SK-N-SH (cell line): ENCODE results near the gene KRTAP29-1. TPM values are rescaled to one million over a fixed set of nuclear protein-coding genes. Genes with fewer than 3 reads are reported as not detected.
"Not testable (repeated sequence)": the region's sequence is repeated elsewhere in the genome, so short reads cannot be mapped to it uniquely, and the experiment has no call there.

Source experiments
- CTCF ChIA-PET: fragments of 300-600, 350-600 bp; formaldehyde crosslinking; extraction: SDS; loops from one replicate; lab custom pipeline; 2021; lab: Yijun Ruan, JAX
- POLR2A ChIA-PET: fragments of 350-600 bp; sonication (Branson Sonifier 250); formaldehyde crosslinking; extraction: SDS; loops from one replicate; lab custom pipeline; 2020; ENCODE audit warnings: antibody characterized with exemption, inconsistent platforms; lab: Yijun Ruan, JAX
- DNase-seq: peaks from one replicate; pipeline ENCODE4 v3.0.0; 2012
- H2AFZ ChIP-seq: fragments of 200-600 bp; sonication (generic); 2 replicates; pipeline ENCODE4 v1.8.1; 2016; ENCODE audit warnings: antibody characterized with exemption, mild to moderate bottlenecking, low read depth
- H3F3A ChIP-seq: fragments of 200-600 bp; sonication (generic); replicated peaks from 2 replicates; pipeline ENCODE3; 2016; ENCODE audit warnings: antibody characterized with exemption, mild to moderate bottlenecking; ENCODE audit not compliant: insufficient read depth
- H3K27ac ChIP-seq, 2 experiments: fragments of 200-500 bp in 1 of 2; fragments of 200-600 bp in 1 of 2; sonication (Bioruptor generic) in 1 of 2; sonication (generic), shearing (Covaris generic) in 1 of 2; 2 replicates each; pipeline versions ENCODE4 v1.5.1 to v1.6.1; 2014 to 2016; ENCODE audit warnings: low read depth in 2 of 2, inconsistent platforms in 1 of 2, low read length in 1 of 2, mild to moderate bottlenecking in 1 of 2, mixed read lengths in 1 of 2
- H3K27me3 ChIP-seq: fragments of 200-600 bp; sonication (generic), shearing (Covaris generic); 2 replicates; pipeline ENCODE4 v1.6.1; 2016; ENCODE audit warnings: mixed run types; ENCODE audit not compliant: insufficient read depth
- H3K36me3 ChIP-seq, 2 experiments: fragments of 200-500 bp in 1 of 2; fragments of 200-600 bp in 1 of 2; sonication (Bioruptor generic) in 1 of 2; sonication (generic) in 1 of 2; replicated peaks in 1 of 2; 2 replicates each; pipeline versions ENCODE3 to v1.5.1; 2014 to 2016; ENCODE audit warnings: low read length in 1 of 2, mild to moderate bottlenecking in 1 of 2; ENCODE audit not compliant: insufficient read depth in 2 of 2, control insufficient read depth in 1 of 2
- H3K4me1 ChIP-seq, 2 experiments: fragments of 200-500 bp in 1 of 2; fragments of 200-600 bp in 1 of 2; sonication (Bioruptor generic) in 1 of 2; sonication (generic), shearing (Covaris generic) in 1 of 2; 2 replicates each; pipeline versions ENCODE4 v1.5.1 to v1.6.1; 2014 to 2016; ENCODE audit warnings: low read depth in 1 of 2, low read length in 1 of 2, mixed run types in 1 of 2; ENCODE audit not compliant: insufficient read depth in 2 of 2, control insufficient read depth in 1 of 2
- H3K4me2 ChIP-seq: fragments of 200-600 bp; sonication (generic), shearing (Covaris generic); 2 replicates; pipeline ENCODE4 v1.6.1; 2017; ENCODE audit warnings: mixed run types
- H3K4me3 ChIP-seq, 2 experiments: fragments of 200-500 bp in 1 of 2; fragments of 200-600 bp in 1 of 2; sonication (Bioruptor generic) in 1 of 2; sonication (generic), shearing (Covaris generic) in 1 of 2; 2 replicates each; pipeline versions ENCODE4 v1.5.1 to v1.8.1; 2014 to 2016; ENCODE audit warnings: low read depth in 2 of 2, inconsistent platforms in 1 of 2, low read length in 1 of 2, mild to moderate bottlenecking in 1 of 2, mixed read lengths in 1 of 2, moderate library complexity in 1 of 2
- H3K79me2 ChIP-seq: fragments of 200-600 bp; sonication (generic); 2 replicates; pipeline ENCODE4 v1.8.1; 2017; ENCODE audit warnings: mild to moderate bottlenecking; ENCODE audit not compliant: insufficient read depth
- H3K9ac ChIP-seq: fragments of 200-600 bp; sonication (generic); 2 replicates; pipeline ENCODE4 v1.6.1; 2017; ENCODE audit warnings: mixed run types
- H3K9me2 ChIP-seq: fragments of 200-600 bp; sonication (generic); 2 replicates; pipeline ENCODE4 v1.6.1; 2017; ENCODE audit warnings: mixed run types
- H3K9me3 ChIP-seq: fragments of 200-600 bp; sonication (generic); 2 replicates; pipeline ENCODE4 v1.6.1; 2017; ENCODE audit warnings: mixed run types, mild to moderate bottlenecking, moderate library complexity
- H4K20me1 ChIP-seq: fragments of 200-600 bp; sonication (generic); 2 replicates; pipeline ENCODE4 v1.6.1; 2017; ENCODE audit warnings: mild to moderate bottlenecking, mixed run types; ENCODE audit not compliant: insufficient read depth
- CHD2 ChIP-seq: fragments of 150-350 bp; IDR thresholded peaks from 2 replicates; pipeline ENCODE4 v1.6.1; 2018; ENCODE audit warnings: low read length; ENCODE audit not compliant: partially characterized antibody
- FOSL2 ChIP-seq: IDR thresholded peaks from 2 replicates; pipeline ENCODE4 v1.4.0; 2012; ENCODE audit warnings: low read depth, mild to moderate bottlenecking, moderate library complexity, borderline replicate concordance
- GABPA ChIP-seq: IDR thresholded peaks from 2 replicates; pipeline ENCODE4 v1.4.0; 2012; ENCODE audit warnings: low read depth, mild to moderate bottlenecking
- RAD21 ChIP-seq: IDR thresholded peaks from 2 replicates; pipeline ENCODE4 v1.6.1; 2012; ENCODE audit warnings: mild to moderate bottlenecking, low read length
- RCOR1 ChIP-seq: fragments of 150-350 bp; IDR thresholded peaks from 2 replicates; pipeline ENCODE4 v1.6.1; 2017; ENCODE audit warnings: antibody characterized with exemption, low read length
- SIN3A ChIP-seq: IDR thresholded peaks from 2 replicates; pipeline ENCODE4 v1.6.1; 2012; ENCODE audit warnings: low read depth, mild to moderate bottlenecking, low read length, moderate library complexity, borderline replicate concordance
- SMC3 ChIP-seq: IDR thresholded peaks from 2 replicates; pipeline ENCODE4 v1.6.1; 2012; ENCODE audit warnings: low read depth, low read length, improper control_type of control experiment
- TCF12 ChIP-seq: IDR thresholded peaks from 2 replicates; pipeline ENCODE4 v1.4.0; 2012
- USF1 ChIP-seq: IDR thresholded peaks from 2 replicates; pipeline ENCODE4 v1.4.0; 2012; ENCODE audit warnings: low read depth, borderline replicate concordance
- YY1 ChIP-seq: IDR thresholded peaks from 2 replicates; pipeline ENCODE4 v1.4.0; 2012; ENCODE audit warnings: low read depth, mild to moderate bottlenecking
- WGBS: methylation state at CpG from one replicate; pipeline ENCODE4 v1.1.6; 2017; ENCODE audit warnings: low lambda C conversion rate; 5-methylcytosine and 5-hydroxymethylcytosine counted together
- polyA plus RNA-seq, 3 experiments: library from polyadenylated mRNA; depleted of rRNA; stranded (reverse); fragments of >200 nt; gene quantifications; 2 replicates each; pipeline ENCODE4 v1.2.3, GENCODE V29; 2012
- TF ChIP-seq, protein P1 (sequence below): fragments of 150-350 bp; IDR thresholded peaks from 2 replicates; pipeline ENCODE4 v1.6.1; 2016; ENCODE audit warnings: mild to moderate bottlenecking, low read depth, low read length
- TF ChIP-seq, protein P2 (sequence below): IDR thresholded peaks from 2 replicates; pipeline ENCODE4 v1.4.0; 2012; ENCODE audit warnings: low read depth, borderline replicate concordance
- TF ChIP-seq, protein P3 (sequence below): fragments of 150-350 bp; IDR thresholded peaks from 2 replicates; pipeline ENCODE4 v1.6.1; 2017; ENCODE audit warnings: antibody characterized with exemption, low read length, low read depth, borderline replicate concordance

Gene KRTAP29-1
- polyA plus RNA-seq, 1 of the 3 experiments (the other 2 are of a cell fraction), result not detected

GRCh38 chr17:41256291-41256685 is 46.4 kb downstream of the KRTAP29-1 start (continued):
- no peak for TF ChIP-seq YY1
- no peak for TF ChIP-seq USF1
- no peak for TF ChIP-seq SMC3
- TF ChIP-seq CHD2, result no peak
- no peak for TF ChIP-seq RCOR1
- TF ChIP-seq GABPA, result no peak
- no peak for TF ChIP-seq SIN3A
- TF ChIP-seq, protein P1, sequence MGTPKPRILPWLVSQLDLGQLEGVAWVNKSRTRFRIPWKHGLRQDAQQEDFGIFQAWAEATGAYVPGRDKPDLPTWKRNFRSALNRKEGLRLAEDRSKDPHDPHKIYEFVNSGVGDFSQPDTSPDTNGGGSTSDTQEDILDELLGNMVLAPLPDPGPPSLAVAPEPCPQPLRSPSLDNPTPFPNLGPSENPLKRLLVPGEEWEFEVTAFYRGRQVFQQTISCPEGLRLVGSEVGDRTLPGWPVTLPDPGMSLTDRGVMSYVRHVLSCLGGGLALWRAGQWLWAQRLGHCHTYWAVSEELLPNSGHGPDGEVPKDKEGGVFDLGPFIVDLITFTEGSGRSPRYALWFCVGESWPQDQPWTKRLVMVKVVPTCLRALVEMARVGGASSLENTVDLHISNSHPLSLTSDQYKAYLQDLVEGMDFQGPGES, result no peak
- TF ChIP-seq, all 33 proteins: peak for 0

- H2AFZ ChIP-seq, DNase-seq, H3K9me2 ChIP-seq, H3K79me2 ChIP-seq, H3K9me3 ChIP-seq, H3K4me2 ChIP-seq, H3K36me3 ChIP-seq, H3F3A ChIP-seq, H3K4me1 ChIP-seq, H3K4me3 ChIP-seq, H3K9ac ChIP-seq, H4K20me1 ChIP-seq, POLR2A ChIA-PET, H3K27ac ChIP-seq: not testable (repeated sequence)
- WGBS, result 0% methylated on average over 2 of the region's 5 CpGs
- peaks cover 23% of the 10 kb centered on the region for H3K27me3 ChIP-seq
- CTCF ChIA-PET, result interaction anchor here (0.7 to 1.4 kb wide), 2 partner anchors 21 to 407 kb away, joined by 3 to 4 read pairs; no protein-coding TSS in a partner anchor
Measured at GRCh38 chr17:41255381-41256290, 47.0 kb downstream of the KRTAP29-1 start, which contains the start of gene KRTAP9-9. Gene KRTAP9-9, plus strand, starts transcription at chr17:41255384.

DNA sequence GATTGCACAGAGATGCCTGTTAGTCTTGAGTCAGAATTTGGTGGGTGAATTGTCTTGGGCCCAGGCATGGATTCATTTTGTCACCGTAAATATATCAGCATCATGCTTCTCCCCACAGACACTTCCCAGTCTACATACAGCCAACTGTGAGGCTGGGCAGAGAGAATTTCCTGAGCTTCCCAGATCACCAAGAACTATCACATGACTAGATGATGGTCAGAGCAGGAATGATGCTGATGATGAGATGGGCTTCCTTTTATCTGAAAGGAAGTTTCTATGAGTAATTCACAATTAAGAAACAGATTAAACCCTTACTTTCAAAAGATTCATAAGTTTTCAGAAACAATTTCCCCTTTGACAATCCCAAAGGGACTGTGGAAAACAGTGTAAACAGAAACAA is 47.8 kb downstream of the KRTAP29-1 start:
- no peaks in the 10 kb centered on the region for H3K9me3 ChIP-seq
- TF ChIP-seq FOSL2 (no peak), RAD21 (no peak), USF1 (no peak), TCF12 (no peak), RCOR1 (no peak)
- TF ChIP-seq, protein P2, sequence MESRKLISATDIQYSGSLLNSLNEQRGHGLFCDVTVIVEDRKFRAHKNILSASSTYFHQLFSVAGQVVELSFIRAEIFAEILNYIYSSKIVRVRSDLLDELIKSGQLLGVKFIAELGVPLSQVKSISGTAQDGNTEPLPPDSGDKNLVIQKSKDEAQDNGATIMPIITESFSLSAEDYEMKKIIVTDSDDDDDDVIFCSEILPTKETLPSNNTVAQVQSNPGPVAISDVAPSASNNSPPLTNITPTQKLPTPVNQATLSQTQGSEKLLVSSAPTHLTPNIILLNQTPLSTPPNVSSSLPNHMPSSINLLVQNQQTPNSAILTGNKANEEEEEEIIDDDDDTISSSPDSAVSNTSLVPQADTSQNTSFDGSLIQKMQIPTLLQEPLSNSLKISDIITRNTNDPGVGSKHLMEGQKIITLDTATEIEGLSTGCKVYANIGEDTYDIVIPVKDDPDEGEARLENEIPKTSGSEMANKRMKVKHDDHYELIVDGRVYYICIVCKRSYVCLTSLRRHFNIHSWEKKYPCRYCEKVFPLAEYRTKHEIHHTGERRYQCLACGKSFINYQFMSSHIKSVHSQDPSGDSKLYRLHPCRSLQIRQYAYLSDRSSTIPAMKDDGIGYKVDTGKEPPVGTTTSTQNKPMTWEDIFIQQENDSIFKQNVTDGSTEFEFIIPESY, result no peak
- TF ChIP-seq, protein P3, sequence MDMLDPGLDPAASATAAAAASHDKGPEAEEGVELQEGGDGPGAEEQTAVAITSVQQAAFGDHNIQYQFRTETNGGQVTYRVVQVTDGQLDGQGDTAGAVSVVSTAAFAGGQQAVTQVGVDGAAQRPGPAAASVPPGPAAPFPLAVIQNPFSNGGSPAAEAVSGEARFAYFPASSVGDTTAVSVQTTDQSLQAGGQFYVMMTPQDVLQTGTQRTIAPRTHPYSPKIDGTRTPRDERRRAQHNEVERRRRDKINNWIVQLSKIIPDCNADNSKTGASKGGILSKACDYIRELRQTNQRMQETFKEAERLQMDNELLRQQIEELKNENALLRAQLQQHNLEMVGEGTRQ, result no peak
- CTCF ChIA-PET, result interaction anchor here (1.4 kb wide), 1 partner anchor 408 kb away, joined by 4 read pairs; no protein-coding TSS in a partner anchor

More for the DNA sequence above, 47.8 kb downstream of the KRTAP29-1 start:
- H4K20me1 ChIP-seq, result no peaks in the 10 kb centered on the region
- no peak for DNase-seq
- peaks cover 3% of the 10 kb centered on the region for H3F3A ChIP-seq
- WGBS, result 17% methylated on average over 1 of the region's 1 CpG
- H3K9ac ChIP-seq, result no peak overlapping the region
- no peak overlapping the region for H2AFZ ChIP-seq
- H3K27ac ChIP-seq, result no peak overlapping the region
- no peak overlapping the region for H3K4me3 ChIP-seq
- POLR2A ChIA-PET, result no interaction called here
- H3K9me2 ChIP-seq, result no peaks in the 10 kb centered on the region
- H3K36me3 ChIP-seq, result no peaks in the 10 kb centered on the region
- no peaks in the 10 kb centered on the region for H3K79me2 ChIP-seq
- H3K27me3 ChIP-seq, result peaks cover 23% of the 10 kb centered on the region
- no peak overlapping the region for H3K4me2 ChIP-seq
- H3K4me1 ChIP-seq, result no peaks in the 10 kb centered on the region
